Progenitor cell of endocrine pancreas (in vitro differentiated cells): ENCODE measurements around the gene C16orf96. TPM values are rescaled to one million over a fixed set of nuclear protein-coding genes. Genes with fewer than 3 reads are reported as not detected.
A peak's percentile ranks its signal among the peaks of the same experiment; 100 is the strongest.

Source experiments
- DNase-seq: peaks from one replicate; pipeline ENCODE4 v3.0.0; 2021; ENCODE audit warnings: low spot score; ENCODE audit not compliant: unreplicated experiment
- H3K27ac Mint-ChIP-seq: 2 replicates; pipeline ENCODE4 v1.8.0; 2021; ENCODE audit warnings: mild to moderate bottlenecking, moderate library complexity, mixed read lengths
- H3K27me3 Mint-ChIP-seq: 2 replicates; pipeline ENCODE4 v1.8.0; 2021; ENCODE audit warnings: mixed read lengths
- H3K36me3 Mint-ChIP-seq: 2 replicates; pipeline ENCODE4 v1.8.0; 2022; ENCODE audit warnings: mixed read lengths; ENCODE audit not compliant: insufficient read depth
- H3K4me1 Mint-ChIP-seq: 2 replicates; pipeline ENCODE4 v1.8.0; 2021; ENCODE audit warnings: low read depth, mixed read lengths
- H3K4me3 Mint-ChIP-seq: 2 replicates; pipeline ENCODE4 v1.8.0; 2021; ENCODE audit warnings: low read depth, mild to moderate bottlenecking, moderate library complexity, mixed read lengths
- H3K9me3 Mint-ChIP-seq: 2 replicates; pipeline ENCODE4 v1.8.0; 2021; ENCODE audit warnings: low read depth, mixed read lengths
- total RNA-seq: library from RNA; stranded (reverse); gene quantifications from 2 replicates; pipeline ENCODE4 v1.2.1, GENCODE V29; 2021
- TF ChIP-seq, protein P1 (sequence below): fragments of 200-600 bp; sonication (generic); IDR thresholded peaks from one replicate; pipeline ENCODE4 v1.5.0; 2021; ENCODE audit warnings: antibody characterized with exemption, mild to moderate bottlenecking; ENCODE audit not compliant: unreplicated experiment

The C16orf96 gene
- total RNA-seq, 1 donor from 2014 or later = 1.7 TPM

DNA sequence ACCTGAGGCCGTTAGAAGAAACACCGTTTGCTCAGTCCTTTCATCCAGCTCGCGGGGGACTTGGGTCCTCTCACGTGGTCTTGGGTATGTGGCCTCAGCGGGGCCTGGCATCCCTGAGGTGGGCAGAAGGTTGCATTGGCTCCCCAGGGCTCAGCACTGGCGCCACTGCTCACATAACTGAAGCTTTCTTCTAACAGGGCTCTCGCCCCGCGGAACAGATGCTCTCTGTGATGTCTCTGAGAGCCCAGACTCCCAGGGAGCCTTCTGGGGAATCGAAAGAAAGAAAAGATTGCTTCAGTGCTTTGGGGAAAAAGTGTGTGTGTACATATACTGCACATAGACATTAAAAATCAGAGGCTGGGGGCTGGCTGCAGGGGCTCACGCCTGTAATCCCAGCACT is 78.6 kb downstream of the C16orf96 start:
- no peak for DNase-seq
- TF ChIP-seq, protein P1, sequence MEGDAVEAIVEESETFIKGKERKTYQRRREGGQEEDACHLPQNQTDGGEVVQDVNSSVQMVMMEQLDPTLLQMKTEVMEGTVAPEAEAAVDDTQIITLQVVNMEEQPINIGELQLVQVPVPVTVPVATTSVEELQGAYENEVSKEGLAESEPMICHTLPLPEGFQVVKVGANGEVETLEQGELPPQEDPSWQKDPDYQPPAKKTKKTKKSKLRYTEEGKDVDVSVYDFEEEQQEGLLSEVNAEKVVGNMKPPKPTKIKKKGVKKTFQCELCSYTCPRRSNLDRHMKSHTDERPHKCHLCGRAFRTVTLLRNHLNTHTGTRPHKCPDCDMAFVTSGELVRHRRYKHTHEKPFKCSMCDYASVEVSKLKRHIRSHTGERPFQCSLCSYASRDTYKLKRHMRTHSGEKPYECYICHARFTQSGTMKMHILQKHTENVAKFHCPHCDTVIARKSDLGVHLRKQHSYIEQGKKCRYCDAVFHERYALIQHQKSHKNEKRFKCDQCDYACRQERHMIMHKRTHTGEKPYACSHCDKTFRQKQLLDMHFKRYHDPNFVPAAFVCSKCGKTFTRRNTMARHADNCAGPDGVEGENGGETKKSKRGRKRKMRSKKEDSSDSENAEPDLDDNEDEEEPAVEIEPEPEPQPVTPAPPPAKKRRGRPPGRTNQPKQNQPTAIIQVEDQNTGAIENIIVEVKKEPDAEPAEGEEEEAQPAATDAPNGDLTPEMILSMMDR = no peak
- no peak overlapping the region for H3K27ac Mint-ChIP-seq

DNA sequence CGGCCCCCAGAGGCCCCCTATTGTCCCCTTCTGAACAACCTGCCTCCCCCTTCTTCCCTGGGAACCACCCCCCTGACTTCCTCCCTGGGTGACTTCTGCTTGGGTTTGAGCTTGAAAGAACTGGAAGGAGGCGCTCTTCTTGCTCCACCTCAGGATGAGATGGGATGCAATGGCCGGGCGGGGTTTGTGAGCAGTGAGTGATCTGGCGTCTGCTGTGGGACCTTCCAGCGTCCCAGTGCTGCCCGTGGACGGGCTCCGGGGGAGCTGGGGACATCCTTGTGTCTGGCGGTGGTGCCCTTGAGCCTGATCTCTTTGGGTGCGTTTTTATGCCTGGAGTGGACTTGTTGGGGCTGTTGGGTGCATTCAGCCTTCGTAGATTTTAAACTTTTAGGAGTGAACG is 80.1 kb downstream of the C16orf96 start:
- no peak overlapping the region for H3K4me3 Mint-ChIP-seq
- peaks cover 3% of the 10 kb centered on the region for H3K9me3 Mint-ChIP-seq
- H3K36me3 Mint-ChIP-seq = peaks cover 13% of the 10 kb centered on the region
- no peaks in the 10 kb centered on the region for H3K27me3 Mint-ChIP-seq
- no peak for DNase-seq
- TF ChIP-seq, protein P1 = no peak
- no peaks in the 10 kb centered on the region for H3K4me1 Mint-ChIP-seq
- H3K27ac Mint-ChIP-seq = peak overlapping the region; percentile 19

More for the DNA sequence above, 78.6 kb downstream of the C16orf96 start:
- Mint-ChIP-seq H3K4me3 (no peak overlapping the region), H3K9me3 (peaks cover 6% of the 10 kb centered on the region), H3K27me3 (no peaks in the 10 kb centered on the region), H3K36me3 (peaks cover 15% of the 10 kb centered on the region), H3K4me1 (no peaks in the 10 kb centered on the region)

DNA sequence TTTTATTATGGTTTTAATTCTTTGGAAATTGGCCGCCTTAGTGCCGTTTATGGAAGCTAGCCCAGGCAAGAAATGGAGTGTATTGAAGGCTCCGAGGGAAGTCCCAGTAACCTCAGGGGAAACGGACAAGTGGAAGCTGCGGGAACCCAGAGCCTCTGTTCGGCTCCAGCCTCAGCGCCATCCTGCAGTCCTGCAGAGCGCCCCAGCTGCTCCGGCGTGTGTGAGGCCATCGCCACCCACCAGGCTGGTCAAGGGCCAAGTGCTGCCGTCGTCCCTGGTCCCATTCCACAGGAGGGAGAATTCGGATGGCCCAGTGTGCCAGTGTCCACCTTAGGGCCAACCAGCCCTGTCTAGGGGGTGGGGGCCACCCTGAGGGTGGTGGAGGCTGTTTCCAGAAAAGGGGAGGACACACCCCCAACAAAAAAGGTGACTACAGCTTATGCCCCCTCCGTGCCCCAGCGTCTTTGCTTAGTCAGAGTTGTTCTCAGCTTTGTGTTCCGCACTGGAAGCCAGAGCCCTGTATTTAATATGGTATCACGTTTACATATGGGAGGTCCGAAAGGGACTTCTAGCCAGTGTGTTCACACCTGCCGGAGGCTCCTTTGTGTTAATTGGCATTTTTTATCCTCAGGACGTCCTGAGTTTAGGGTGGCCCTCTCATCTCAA is 81.5 kb downstream of the C16orf96 start:
- Mint-ChIP-seq H3K27ac (no peak overlapping the region), H3K27me3 (no peaks in the 10 kb centered on the region), H3K36me3 (peaks cover 6% of the 10 kb centered on the region), H3K9me3 (no peaks in the 10 kb centered on the region), H3K4me1 (no peaks in the 10 kb centered on the region), H3K4me3 (no peak overlapping the region)
- no peak for DNase-seq
- TF ChIP-seq, protein P1 = no peak

DNA sequence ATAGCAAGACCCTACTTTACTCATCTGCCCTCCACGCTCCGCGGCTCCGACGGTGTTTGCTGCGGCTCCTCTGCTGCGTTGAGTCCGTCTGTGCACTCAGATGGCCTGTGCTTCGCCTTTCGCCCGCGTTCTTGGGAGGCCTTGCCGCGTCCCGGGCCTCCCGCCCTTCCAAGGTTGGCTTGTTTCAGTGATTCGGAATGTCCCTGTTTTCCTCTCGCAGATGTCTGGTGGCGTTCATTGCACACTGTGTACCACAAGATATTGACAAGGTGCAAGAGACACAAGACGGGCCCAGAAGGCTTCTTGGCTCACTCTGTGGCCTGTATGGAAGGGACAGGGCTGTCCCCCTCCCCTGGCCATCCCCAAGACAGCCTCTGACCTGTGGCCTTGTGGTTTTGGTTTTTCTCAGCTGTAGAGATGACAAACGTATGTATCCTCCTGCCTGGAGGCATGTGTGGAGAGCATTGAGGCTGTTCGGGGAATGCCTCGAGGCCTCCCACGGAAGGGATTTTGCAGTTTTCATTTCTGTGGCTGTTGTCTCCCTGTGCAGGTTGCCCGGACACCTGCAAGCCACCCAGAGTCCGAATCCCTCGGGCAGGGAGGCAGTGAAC is 83.9 kb downstream of the C16orf96 start:
- H3K27ac Mint-ChIP-seq = no peak overlapping the region
- H3K27me3 Mint-ChIP-seq = no peaks in the 10 kb centered on the region
- no peaks in the 10 kb centered on the region for H3K4me1 Mint-ChIP-seq
- DNase-seq = no peak
- no peak overlapping the region for H3K4me3 Mint-ChIP-seq
- TF ChIP-seq, protein P1 = no peak
- peaks cover 6% of the 10 kb centered on the region for H3K36me3 Mint-ChIP-seq
- H3K9me3 Mint-ChIP-seq = no peaks in the 10 kb centered on the region

DNA sequence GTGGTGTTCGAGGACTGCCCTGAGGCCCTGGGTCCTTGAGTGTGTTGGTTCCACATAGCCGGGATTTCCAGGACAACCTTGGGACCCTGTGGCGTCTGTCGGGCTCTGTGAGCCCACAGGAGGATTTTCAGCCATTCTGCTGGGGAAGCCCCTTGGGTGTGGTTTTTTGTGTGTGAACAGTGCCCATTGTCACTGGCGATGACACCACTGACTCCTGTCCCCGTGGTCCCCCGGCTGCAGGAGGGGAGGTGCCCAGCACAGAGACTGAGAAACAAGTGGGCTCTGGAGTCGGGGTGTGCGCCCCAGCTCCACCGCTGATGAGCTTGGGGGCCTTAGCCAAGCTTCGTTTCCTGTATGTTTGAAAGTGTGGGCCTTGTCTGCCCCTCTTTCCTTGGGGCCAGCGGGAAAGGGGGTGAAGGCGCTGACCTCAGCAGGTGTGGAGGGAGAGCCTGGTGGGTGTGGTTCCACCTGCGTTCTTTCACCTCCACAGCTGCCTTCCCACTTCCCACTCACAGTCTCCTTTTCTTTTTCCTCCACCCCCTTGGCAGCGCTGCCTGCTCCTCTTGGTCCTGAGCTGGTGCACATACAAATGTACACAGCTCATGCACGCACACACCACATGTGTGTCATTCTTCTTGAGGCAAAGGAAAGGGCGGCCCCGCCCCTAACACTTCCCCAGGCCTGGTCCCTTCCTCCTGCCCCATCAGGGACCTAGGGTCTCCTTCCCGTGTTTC is 84.6 kb downstream of the C16orf96 start:
- no peak for DNase-seq
- TF ChIP-seq, protein P1 = no peak
- no peak overlapping the region for H3K27ac Mint-ChIP-seq
- no peaks in the 10 kb centered on the region for H3K27me3 Mint-ChIP-seq
- H3K9me3 Mint-ChIP-seq = no peaks in the 10 kb centered on the region
- no peak overlapping the region for H3K4me3 Mint-ChIP-seq
- peaks cover 10% of the 10 kb centered on the region for H3K36me3 Mint-ChIP-seq
- no peaks in the 10 kb centered on the region for H3K4me1 Mint-ChIP-seq
